Endometrial microvascular endothelial cells (primary cell): Measurements from ENCODE around the gene TMEM30B. TPM values are rescaled to one million over a fixed set of nuclear protein-coding genes. Genes with fewer than 3 reads are reported as not detected.

ENCODE experiments used
- in situ Hi-C: cut with HindIII; loops from 2 replicates; pipeline ENCODE4 v1.10.0; 2017; ENCODE audit warnings: low sequenced_read_pairs, low pct_unique_long_range_greater_than_20kb; ENCODE audit errors: inconsistent ontology term
- total RNA-seq: library from RNA; depleted of rRNA; stranded (reverse); fragments of >200 nt; gene quantifications from one replicate; pipeline ENCODE4 v1.2.3, GENCODE V29; 2015; ENCODE audit errors: inconsistent ontology term

Gene TMEM30B
- total RNA-seq, 1 donor from 2014 or later, result 0.09 TPM

- in situ Hi-C loops, result no loop called here
Measured at GRCh38 chr14:61308198-61308597, 27.1 kb upstream of the TMEM30B start.

- in situ Hi-C loops, result no loop called here
Measured at GRCh38 chr14:61304688-61305087, 23.6 kb upstream of the TMEM30B start.

GRCh38 chr14:61300754-61301153 is 19.6 kb upstream of the TMEM30B start:
- in situ Hi-C loops, result no loop called here

GRCh38 chr14:61300209-61300608 is 19.1 kb upstream of the TMEM30B start:
- in situ Hi-C loops, result no loop called here

- in situ Hi-C loops, result loop anchor here (10.0 kb wide), 1 partner anchor 46 kb away; no protein-coding TSS in a partner anchor
Measured at GRCh38 chr14:61298824-61299223, 17.7 kb upstream of the TMEM30B start.

- in situ Hi-C loops, result loop anchor here (10.0 kb wide), 1 partner anchor 47 kb away; no protein-coding TSS in a partner anchor
Measured at GRCh38 chr14:61297581-61297980, 16.4 kb upstream of the TMEM30B start.

GRCh38 chr14:61296719-61297502 is 15.8 kb upstream of the TMEM30B start:
- in situ Hi-C loops, result loop anchor here (10.0 kb wide), 1 partner anchor 48 kb away; no protein-coding TSS in a partner anchor

- in situ Hi-C loops, result loop anchor here (10.0 kb wide), 1 partner anchor 49 kb away; no protein-coding TSS in a partner anchor
Measured at GRCh38 chr14:61296151-61296550, 15.0 kb upstream of the TMEM30B start.

- in situ Hi-C loops, result loop anchor here (10.0 kb wide), 1 partner anchor 54 kb away; no protein-coding TSS in a partner anchor
Measured at GRCh38 chr14:61290701-61291100, 9.6 kb upstream of the TMEM30B start.

GRCh38 chr14:61288720-61289119 is 7.6 kb upstream of the TMEM30B start:
- in situ Hi-C loops, result no loop called here

GRCh38 chr14:61288228-61288627 is 7.1 kb upstream of the TMEM30B start:
- in situ Hi-C loops, result no loop called here

GRCh38 chr14:61287196-61287595 is 6.1 kb upstream of the TMEM30B start:
- in situ Hi-C loops, result no loop called here

- in situ Hi-C loops, result no loop called here
Measured at GRCh38 chr14:61285364-61285763, 4.2 kb upstream of the TMEM30B start.

GRCh38 chr14:61284001-61284400 is 2.9 kb upstream of the TMEM30B start:
- in situ Hi-C loops, result no loop called here

GRCh38 chr14:61282746-61283145 is 1.6 kb upstream of the TMEM30B start:
- in situ Hi-C loops, result no loop called here

GRCh38 chr14:61281948-61282275 is 774 bp upstream of the TMEM30B start:
- in situ Hi-C loops, result no loop called here

GRCh38 chr14:61280526-61281185 is 482 bp downstream of the TMEM30B start:
- in situ Hi-C loops, result no loop called here

GRCh38 chr14:61280092-61280525 is 1.0 kb downstream of the TMEM30B start:
- in situ Hi-C loops, result no loop called here

GRCh38 chr14:61279082-61279481 is 2.1 kb downstream of the TMEM30B start:
- in situ Hi-C loops, result no loop called here

GRCh38 chr14:61277784-61278183 is 3.4 kb downstream of the TMEM30B start:
- in situ Hi-C loops, result no loop called here
